ENCODE data around the gene KATNIP.

The KATNIP gene

DNA sequence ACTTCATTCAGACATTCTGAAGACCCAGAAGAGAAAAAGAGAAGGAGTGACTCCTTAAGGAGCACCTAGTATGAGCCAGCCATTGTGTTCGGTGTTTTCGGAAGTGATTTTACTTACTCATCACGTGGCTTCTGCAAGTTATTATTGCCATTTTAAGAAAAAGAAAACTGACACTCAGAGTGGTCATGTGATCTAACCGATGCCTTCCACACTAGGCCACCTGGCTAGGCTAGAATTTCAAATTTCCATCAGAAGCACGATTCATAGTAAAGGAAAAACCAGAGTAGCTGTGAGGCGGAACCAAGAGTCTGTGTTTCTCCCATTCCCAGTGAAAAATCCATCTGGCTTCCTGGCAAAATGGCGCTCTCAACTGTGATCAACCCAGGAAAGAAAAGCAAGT is 32.3 kb upstream of the KATNIP start:
- H3K36me3 ChIP-seq (ENCODE audit: insufficient read depth, low read length): peaks cover 72% of the 10 kb centered on the region
- H3K4me3 ChIP-seq (ENCODE audit: low read length): no peak overlapping the region
- H3K4me1 ChIP-seq (ENCODE audit: insufficient read depth, low read length): no peaks in the 10 kb centered on the region
- no peaks in the 10 kb centered on the region for H3K9me3 ChIP-seq (ENCODE audit: insufficient read depth, low read depth, low read length)
- H3K9ac ChIP-seq (ENCODE audit: low read depth, low read length): no peak overlapping the region
- WGBS: 98% methylated on average over 7 of the region's 7 CpGs
- no peaks in the 10 kb centered on the region for H3K27me3 ChIP-seq (ENCODE audit: insufficient read depth, low read length)
- H3K27ac ChIP-seq (ENCODE audit: low read depth, low read length): no peak overlapping the region

DNA sequence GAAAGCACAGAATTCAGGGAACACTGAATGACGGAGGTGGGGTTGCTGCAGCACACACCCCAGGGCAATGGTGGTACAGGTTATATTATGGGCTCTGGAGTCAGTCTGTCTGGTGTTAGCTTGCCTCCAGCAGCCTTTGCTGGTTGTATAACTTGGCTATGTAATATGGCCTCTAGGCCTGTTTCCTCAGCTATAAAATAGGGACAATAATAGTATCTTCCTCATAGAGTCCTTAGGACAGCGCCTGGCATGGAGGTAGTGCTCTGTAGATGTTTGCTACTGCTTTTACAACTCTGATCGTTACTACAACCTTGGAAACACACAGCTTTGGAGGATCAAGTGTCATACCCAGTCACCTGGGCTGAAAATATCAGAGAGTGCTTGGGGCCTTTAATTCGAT is 31.7 kb upstream of the KATNIP start:
- Histone ChIP-seq H3K27ac (ENCODE audit: low read depth, low read length) (no peak overlapping the region), H3K27me3 (ENCODE audit: insufficient read depth, low read length) (no peaks in the 10 kb centered on the region), H3K36me3 (ENCODE audit: insufficient read depth, low read length) (peaks cover 72% of the 10 kb centered on the region), H3K4me3 (ENCODE audit: low read length) (no peak overlapping the region), H3K4me1 (ENCODE audit: insufficient read depth, low read length) (no peaks in the 10 kb centered on the region), H3K9ac (ENCODE audit: low read depth, low read length) (no peak overlapping the region), H3K9me3 (ENCODE audit: insufficient read depth, low read depth, low read length) (no peaks in the 10 kb centered on the region)
- WGBS: 89% methylated on average over 4 of the region's 4 CpGs

DNA sequence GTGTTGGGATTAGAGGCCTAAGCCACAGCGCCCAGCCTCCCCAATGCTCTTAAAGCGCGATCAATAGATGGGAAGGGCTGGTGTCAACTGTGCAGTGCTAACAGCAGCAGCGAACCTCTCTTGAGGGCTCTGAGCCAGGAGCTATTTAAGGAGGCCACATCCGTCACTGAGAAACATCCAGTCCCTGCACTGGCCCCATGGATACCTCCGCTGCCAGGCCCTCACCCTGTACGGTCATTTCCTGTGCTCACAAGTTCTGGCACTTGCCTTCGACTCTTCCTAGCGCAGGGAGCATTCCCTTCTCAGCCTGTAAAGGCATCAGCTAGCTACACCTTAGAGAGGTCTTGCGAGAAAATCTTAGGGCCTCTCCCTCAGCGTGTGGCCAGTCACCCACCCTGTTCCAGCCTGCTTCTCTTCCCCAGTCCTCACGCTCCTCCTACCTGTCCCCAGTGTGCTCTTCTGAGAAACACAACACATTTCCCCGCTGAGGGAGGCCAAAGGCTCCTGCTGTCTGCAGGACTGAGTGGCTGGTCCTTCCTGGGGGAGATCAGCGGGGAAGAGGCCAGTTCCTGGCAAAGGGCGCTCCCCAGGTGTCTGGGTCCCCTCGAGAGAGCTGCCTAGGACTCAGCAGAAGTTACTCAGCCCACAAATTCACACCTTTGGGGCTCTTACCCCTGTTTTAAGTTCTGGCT is 28.8 kb upstream of the KATNIP start:
- 93% methylated on average over 16 of the region's 16 CpGs for WGBS
- H3K9ac ChIP-seq (ENCODE audit: low read depth, low read length): no peak overlapping the region
- no peak overlapping the region for H3K27ac ChIP-seq (ENCODE audit: low read depth, low read length)
- H3K4me1 ChIP-seq (ENCODE audit: insufficient read depth, low read length): no peaks in the 10 kb centered on the region
- no peaks in the 10 kb centered on the region for H3K27me3 ChIP-seq (ENCODE audit: insufficient read depth, low read length)
- H3K36me3 ChIP-seq (ENCODE audit: insufficient read depth, low read length): peaks cover 79% of the 10 kb centered on the region
- H3K4me3 ChIP-seq (ENCODE audit: low read length): no peak overlapping the region
- no peaks in the 10 kb centered on the region for H3K9me3 ChIP-seq (ENCODE audit: insufficient read depth, low read depth, low read length)

DNA sequence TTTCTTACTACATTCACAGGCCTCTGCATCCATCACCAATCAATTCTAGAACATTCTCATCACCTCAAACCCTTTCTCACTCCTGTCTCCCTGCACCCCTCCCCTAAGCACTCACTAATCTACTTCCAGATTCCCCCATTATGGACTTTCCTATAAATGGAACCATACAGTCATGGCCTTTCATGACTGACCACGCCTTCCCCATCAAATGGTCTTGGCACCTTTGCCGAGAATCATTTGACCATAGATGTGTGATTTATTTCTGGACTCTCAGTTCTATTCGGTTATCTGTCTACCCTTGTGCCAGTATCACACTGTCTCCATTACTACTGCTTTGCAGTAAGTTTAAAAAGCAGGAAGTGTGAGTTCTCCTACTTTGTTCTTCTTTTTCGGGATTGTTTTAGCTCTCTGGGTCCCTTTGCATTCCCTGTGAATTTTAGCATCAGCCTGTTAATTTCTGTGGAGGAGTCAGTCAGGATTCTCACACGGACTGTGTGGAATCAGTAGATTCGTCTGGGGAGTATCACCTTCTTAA is 27.7 kb upstream of the KATNIP start:
- Histone ChIP-seq H3K9me3 (ENCODE audit: insufficient read depth, low read depth, low read length) (no peaks in the 10 kb centered on the region), H3K27ac (ENCODE audit: low read depth, low read length) (no peak overlapping the region), H3K27me3 (ENCODE audit: insufficient read depth, low read length) (no peaks in the 10 kb centered on the region), H3K4me1 (ENCODE audit: insufficient read depth, low read length) (no peaks in the 10 kb centered on the region), H3K36me3 (ENCODE audit: insufficient read depth, low read length) (peaks cover 86% of the 10 kb centered on the region), H3K4me3 (ENCODE audit: low read length) (no peak overlapping the region), H3K9ac (ENCODE audit: low read depth, low read length) (no peak overlapping the region)
- 94% methylated on average over 6 of the region's 6 CpGs for WGBS

DNA sequence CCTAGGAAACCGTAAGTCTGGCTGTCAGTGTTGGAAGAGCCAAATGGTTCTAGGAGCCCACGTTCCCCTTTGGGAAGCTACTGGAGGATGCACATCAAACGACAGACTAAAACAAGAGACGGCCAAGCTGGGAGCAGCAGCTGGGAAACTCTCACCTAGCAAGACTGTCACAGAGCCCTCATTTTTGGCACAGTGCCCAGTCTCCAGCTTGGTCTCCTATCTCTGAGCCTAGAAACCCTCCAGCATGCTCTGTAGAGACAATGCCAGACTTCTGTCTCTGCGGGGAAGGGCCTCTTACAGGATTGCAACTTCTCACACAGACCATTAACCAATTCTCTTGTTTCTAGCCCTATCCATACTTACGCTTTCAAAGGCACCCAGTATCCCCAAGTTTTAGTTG is 23.8 kb upstream of the KATNIP start:
- Histone ChIP-seq H3K36me3 (ENCODE audit: insufficient read depth, low read length) (peaks cover 95% of the 10 kb centered on the region), H3K27ac (ENCODE audit: low read depth, low read length) (no peak overlapping the region), H3K4me3 (ENCODE audit: low read length) (no peak overlapping the region), H3K9me3 (ENCODE audit: insufficient read depth, low read depth, low read length) (no peaks in the 10 kb centered on the region), H3K4me1 (ENCODE audit: insufficient read depth, low read length) (no peaks in the 10 kb centered on the region), H3K27me3 (ENCODE audit: insufficient read depth, low read length) (no peaks in the 10 kb centered on the region), H3K9ac (ENCODE audit: low read depth, low read length) (no peak overlapping the region)
- WGBS: 94% methylated on average over 6 of the region's 6 CpGs

DNA sequence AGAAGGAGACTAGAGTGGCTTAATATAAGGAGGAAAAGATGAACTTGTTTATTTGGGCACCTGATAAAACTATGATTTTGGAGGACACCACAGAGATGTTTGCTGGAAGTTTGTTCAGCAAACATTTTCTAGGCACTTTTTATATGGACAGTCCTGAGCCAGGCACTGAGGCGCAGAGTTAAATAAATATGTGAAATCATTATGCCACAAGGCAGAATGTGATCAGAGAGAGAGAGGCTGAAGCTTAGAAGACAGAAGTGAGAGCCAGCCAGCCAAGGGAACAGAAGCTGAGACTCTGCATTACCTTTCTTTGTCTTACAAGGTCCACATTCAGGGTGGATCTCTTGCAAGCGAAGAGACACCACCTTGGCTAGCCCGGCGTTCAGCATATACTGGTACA is 21.6 kb upstream of the KATNIP start:
- Histone ChIP-seq H3K4me1 (ENCODE audit: insufficient read depth, low read length) (no peaks in the 10 kb centered on the region), H3K36me3 (ENCODE audit: insufficient read depth, low read length) (peaks cover 98% of the 10 kb centered on the region), H3K9ac (ENCODE audit: low read depth, low read length) (no peak overlapping the region), H3K4me3 (ENCODE audit: low read length) (no peak overlapping the region), H3K9me3 (ENCODE audit: insufficient read depth, low read depth, low read length) (no peaks in the 10 kb centered on the region), H3K27ac (ENCODE audit: low read depth, low read length) (no peak overlapping the region), H3K27me3 (ENCODE audit: insufficient read depth, low read length) (no peaks in the 10 kb centered on the region)
- 97% methylated on average over 4 of the region's 4 CpGs for WGBS

DNA sequence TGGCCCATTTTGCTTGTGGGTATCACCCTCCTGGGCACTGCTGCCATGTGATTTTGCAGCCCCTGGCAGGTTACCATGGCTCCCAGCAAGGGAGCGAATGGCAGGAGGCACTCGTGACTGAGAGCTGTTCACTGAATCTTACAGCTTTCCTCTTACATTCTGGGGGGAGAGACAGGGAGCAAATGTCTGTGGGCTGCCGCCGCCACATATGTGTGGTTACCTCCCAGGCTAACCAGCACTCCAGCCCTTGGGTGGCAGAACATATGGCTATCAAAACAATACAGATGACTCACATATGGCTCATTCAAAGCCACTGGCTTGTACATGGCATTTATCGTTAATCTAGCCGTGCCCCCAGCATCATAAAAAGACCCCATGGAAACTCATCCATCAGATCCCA is 20.0 kb upstream of the KATNIP start:
- Histone ChIP-seq H3K4me1 (ENCODE audit: insufficient read depth, low read length) (no peaks in the 10 kb centered on the region), H3K36me3 (ENCODE audit: insufficient read depth, low read length) (peaks cover 98% of the 10 kb centered on the region), H3K27me3 (ENCODE audit: insufficient read depth, low read length) (no peaks in the 10 kb centered on the region), H3K9ac (ENCODE audit: low read depth, low read length) (no peak overlapping the region), H3K9me3 (ENCODE audit: insufficient read depth, low read depth, low read length) (no peaks in the 10 kb centered on the region), H3K27ac (ENCODE audit: low read depth, low read length) (no peak overlapping the region), H3K4me3 (ENCODE audit: low read length) (no peak overlapping the region)
- WGBS: 95% methylated on average over 6 of the region's 6 CpGs

DNA sequence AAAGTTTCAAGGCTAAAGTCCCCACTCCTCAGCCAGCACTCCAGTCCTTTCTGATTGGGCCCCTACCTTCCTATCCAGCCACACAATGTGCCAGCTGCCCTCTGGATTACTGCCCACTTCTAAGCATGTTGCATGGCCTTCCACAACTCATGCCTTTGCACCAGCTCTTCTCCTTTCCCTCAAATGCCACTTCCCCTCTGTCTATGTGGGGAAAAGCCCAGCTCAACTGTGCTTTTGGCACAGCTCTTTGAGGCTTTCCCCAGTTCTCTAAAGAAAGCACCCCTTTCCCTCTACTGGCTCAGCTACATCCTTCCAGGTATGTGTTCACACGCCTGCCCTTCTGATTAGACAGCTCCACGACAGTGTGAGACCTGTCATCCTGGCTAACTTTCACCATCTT is 18.8 kb upstream of the KATNIP start:
- 91% methylated on average over 2 of the region's 2 CpGs for WGBS
- Histone ChIP-seq H3K27ac (ENCODE audit: low read depth, low read length) (no peak overlapping the region), H3K9ac (ENCODE audit: low read depth, low read length) (no peak overlapping the region), H3K27me3 (ENCODE audit: insufficient read depth, low read length) (no peaks in the 10 kb centered on the region), H3K36me3 (ENCODE audit: insufficient read depth, low read length) (peaks cover 98% of the 10 kb centered on the region), H3K4me1 (ENCODE audit: insufficient read depth, low read length) (no peaks in the 10 kb centered on the region), H3K9me3 (ENCODE audit: insufficient read depth, low read depth, low read length) (no peaks in the 10 kb centered on the region), H3K4me3 (ENCODE audit: low read length) (no peak overlapping the region)

DNA sequence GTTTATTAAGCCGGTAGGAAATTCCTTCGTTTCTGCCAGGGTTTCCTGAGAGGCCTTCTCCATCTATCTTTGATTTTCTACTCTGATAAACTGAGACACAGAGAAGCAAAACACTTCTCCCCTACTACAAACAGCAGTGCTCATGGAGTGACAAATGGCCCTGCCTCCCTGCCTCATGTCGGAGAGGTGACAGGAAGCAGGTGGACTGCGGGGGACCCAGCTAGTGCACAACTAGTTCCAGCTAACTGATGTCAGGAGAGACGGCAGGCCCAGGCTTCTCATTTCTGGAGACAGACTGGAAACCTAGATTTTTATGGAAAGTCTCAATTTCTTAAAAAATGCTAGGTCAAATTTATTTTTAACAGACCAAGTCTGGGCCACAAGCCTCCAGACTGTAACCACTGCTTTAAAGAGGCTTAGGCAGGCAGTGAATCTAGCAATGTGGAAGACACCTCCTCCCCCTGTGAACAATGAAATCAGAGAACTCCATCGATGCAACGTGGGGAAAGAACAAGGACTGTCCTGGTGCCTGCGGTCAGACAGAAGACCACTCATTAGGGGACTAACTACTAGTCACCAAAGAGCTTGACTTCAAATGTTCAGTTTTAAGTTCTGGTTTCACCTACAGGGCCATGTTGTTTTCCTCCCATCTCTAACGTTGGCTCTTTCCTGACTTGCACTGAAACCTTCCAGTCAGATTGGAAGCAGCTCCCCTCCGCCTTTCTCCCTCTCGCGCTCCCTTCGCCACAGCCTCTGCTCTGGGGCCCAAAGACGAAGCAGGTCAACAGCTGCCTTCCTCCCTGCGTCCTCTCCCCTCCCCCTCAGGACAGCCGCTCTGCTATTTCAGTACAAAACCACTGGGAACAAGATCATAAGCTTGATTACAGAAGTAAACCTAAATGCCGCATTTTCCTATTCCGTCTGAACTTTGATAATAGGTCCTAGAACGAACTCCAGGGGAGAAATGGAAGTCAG is 17.8 kb upstream of the KATNIP start:
- WGBS: 94% methylated on average over 19 of the region's 19 CpGs
- Histone ChIP-seq H3K27ac (ENCODE audit: low read depth, low read length) (no peak overlapping the region), H3K36me3 (ENCODE audit: insufficient read depth, low read length) (peaks cover 98% of the 10 kb centered on the region), H3K9ac (ENCODE audit: low read depth, low read length) (no peak overlapping the region), H3K9me3 (ENCODE audit: insufficient read depth, low read depth, low read length) (no peaks in the 10 kb centered on the region), H3K27me3 (ENCODE audit: insufficient read depth, low read length) (no peaks in the 10 kb centered on the region), H3K4me1 (ENCODE audit: insufficient read depth, low read length) (no peaks in the 10 kb centered on the region), H3K4me3 (ENCODE audit: low read length) (no peak overlapping the region)

DNA sequence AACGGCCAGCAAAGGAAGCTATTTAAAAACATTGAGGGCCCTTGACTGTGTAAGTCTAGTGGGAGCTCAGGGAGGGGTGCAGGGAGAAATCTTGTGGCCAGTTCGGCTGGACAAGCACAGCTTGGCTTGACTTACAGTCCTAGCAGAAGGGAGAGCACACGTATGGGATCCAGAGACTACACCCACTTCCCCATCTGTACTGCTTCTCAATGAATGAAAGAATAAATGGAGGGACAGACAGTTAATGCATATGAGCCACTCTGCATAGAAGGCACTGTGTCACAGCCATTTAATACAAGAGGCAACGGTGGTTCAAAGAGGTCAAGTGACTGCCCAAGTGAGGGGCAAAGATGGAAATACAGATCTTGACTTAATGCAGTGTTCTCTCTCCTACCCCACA is 15.7 kb upstream of the KATNIP start:
- no peak overlapping the region for H3K4me3 ChIP-seq (ENCODE audit: low read length)
- no peaks in the 10 kb centered on the region for H3K4me1 ChIP-seq (ENCODE audit: insufficient read depth, low read length)
- no peak overlapping the region for H3K9ac ChIP-seq (ENCODE audit: low read depth, low read length)
- no peaks in the 10 kb centered on the region for H3K27me3 ChIP-seq (ENCODE audit: insufficient read depth, low read length)
- H3K27ac ChIP-seq (ENCODE audit: low read depth, low read length): no peak overlapping the region
- H3K9me3 ChIP-seq (ENCODE audit: insufficient read depth, low read depth, low read length): no peaks in the 10 kb centered on the region
- peaks cover 98% of the 10 kb centered on the region for H3K36me3 ChIP-seq (ENCODE audit: insufficient read depth, low read length)
- 95% methylated on average over 4 of the region's 4 CpGs for WGBS

DNA sequence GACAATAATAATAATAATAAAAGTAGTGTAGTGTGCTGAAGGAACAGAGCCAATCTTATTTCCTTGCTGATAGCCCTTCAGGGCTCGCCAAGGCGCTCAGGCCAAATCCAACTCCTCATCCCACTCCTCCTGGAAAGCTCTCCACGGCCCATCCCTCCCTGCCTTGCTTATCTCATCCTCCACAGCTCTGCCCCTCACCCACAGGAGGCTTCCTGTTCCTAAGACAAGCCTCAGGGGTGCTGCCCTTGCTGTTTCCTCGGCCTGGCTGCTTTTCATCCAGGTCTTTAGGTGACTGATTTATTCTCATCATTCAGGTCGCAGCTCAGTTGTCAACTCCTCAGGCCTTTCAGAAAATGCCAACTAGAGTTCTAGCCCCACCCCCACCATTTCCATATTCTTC is 11.4 kb upstream of the KATNIP start:
- peaks cover 98% of the 10 kb centered on the region for H3K36me3 ChIP-seq (ENCODE audit: insufficient read depth, low read length)
- no peak overlapping the region for H3K27ac ChIP-seq (ENCODE audit: low read depth, low read length)
- H3K4me3 ChIP-seq (ENCODE audit: low read length): no peak overlapping the region
- 86% methylated on average over 5 of the region's 5 CpGs for WGBS
- no peaks in the 10 kb centered on the region for H3K27me3 ChIP-seq (ENCODE audit: insufficient read depth, low read length)
- H3K9me3 ChIP-seq (ENCODE audit: insufficient read depth, low read depth, low read length): no peaks in the 10 kb centered on the region
- H3K9ac ChIP-seq (ENCODE audit: low read depth, low read length): no peak overlapping the region
- H3K4me1 ChIP-seq (ENCODE audit: insufficient read depth, low read length): no peaks in the 10 kb centered on the region
